Omental fat pad (tissue), 4 donors: ENCODE results near the gene CMBL. TPM values are rescaled to one million over a fixed set of nuclear protein-coding genes. Genes with fewer than 3 reads are reported as not detected.
A peak's percentile ranks its signal among the peaks of the same experiment; 100 is the strongest.
"Not testable (repeated sequence)": the region's sequence is repeated elsewhere in the genome, so short reads cannot be mapped to it uniquely, and the experiment has no call there.

ENCODE experiments used
- ATAC-seq: fragments of 150-250 bp; one replicate; pipeline ENCODE4 v1.9.1; 2016; ENCODE audit warnings: mild to moderate bottlenecking, moderate library complexity; ENCODE audit not compliant: low FRiP score
- DNase-seq: peaks from one replicate; pipeline ENCODE4 v3.0.0-alpha.2; 2019; ENCODE audit warnings: low spot score
- total RNA-seq, 4 donors: library from RNA; depleted of rRNA; stranded (reverse); fragments of >200 nt; gene quantifications; one replicate each; pipeline ENCODE4 v1.1.0, GENCODE V29; 2016
- TF ChIP-seq, protein P1 (sequence below), 3 donors: fragments of 450-650 bp; IDR thresholded peaks; one replicate each; pipeline ENCODE4 v1.5.1; 2016 to 2017; ENCODE audit warnings: antibody characterized with exemption in 3 of 3, mild to moderate bottlenecking in 3 of 3, moderate library complexity in 2 of 3

CMBL gene
- total RNA-seq, 4 donors from 2014 or later = 7.1 to 16.7 (median 8.7) TPM

DNA sequence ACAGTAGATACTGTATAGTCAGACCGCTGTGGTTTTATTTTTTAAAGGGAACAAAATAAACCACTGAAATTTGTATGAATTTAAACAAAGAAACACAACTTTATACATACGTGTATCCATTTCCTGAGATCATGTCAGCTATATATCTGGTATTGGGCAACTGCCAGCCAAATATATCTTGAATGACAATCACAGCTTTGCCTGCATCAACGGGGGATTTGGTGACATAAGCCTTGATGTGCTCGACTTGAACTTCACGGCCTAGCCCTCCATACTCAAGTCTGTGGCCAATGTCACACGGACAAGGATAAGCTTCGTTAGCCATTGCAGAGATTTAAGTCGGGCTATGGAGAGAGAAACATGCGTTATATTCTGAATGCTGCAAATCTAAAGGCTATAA is 17.3 kb downstream of the CMBL start:
- ATAC-seq = no peak
- TF ChIP-seq, protein P1, sequence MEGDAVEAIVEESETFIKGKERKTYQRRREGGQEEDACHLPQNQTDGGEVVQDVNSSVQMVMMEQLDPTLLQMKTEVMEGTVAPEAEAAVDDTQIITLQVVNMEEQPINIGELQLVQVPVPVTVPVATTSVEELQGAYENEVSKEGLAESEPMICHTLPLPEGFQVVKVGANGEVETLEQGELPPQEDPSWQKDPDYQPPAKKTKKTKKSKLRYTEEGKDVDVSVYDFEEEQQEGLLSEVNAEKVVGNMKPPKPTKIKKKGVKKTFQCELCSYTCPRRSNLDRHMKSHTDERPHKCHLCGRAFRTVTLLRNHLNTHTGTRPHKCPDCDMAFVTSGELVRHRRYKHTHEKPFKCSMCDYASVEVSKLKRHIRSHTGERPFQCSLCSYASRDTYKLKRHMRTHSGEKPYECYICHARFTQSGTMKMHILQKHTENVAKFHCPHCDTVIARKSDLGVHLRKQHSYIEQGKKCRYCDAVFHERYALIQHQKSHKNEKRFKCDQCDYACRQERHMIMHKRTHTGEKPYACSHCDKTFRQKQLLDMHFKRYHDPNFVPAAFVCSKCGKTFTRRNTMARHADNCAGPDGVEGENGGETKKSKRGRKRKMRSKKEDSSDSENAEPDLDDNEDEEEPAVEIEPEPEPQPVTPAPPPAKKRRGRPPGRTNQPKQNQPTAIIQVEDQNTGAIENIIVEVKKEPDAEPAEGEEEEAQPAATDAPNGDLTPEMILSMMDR (IDR thresholded peaks at IDR 0.05) = no peak
- DNase-seq = no peak

DNA sequence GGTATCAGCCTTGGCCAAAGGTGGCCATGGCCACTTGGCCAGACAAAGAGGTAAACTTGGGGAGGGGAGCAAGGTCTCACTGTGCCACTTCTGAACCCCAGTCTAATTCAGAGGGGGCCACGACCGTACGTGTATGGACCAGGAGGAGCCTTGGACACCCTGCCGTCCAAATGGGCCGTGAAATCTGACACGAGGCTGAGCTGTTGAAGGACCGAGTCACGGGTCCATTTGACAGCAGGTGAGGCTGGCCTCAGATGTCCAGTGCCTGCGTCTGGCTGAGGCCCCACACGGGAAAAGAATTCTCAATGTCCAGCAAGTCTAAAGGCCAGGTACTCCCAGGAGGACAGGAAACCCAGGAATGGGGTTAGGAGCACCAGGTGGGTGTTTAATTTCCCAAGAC is 17.7 kb downstream of the CMBL start:
- DNase-seq (no peak), ATAC-seq (no peak)
- TF ChIP-seq, protein P1 (IDR thresholded peaks at IDR 0.05) = no peak

DNA sequence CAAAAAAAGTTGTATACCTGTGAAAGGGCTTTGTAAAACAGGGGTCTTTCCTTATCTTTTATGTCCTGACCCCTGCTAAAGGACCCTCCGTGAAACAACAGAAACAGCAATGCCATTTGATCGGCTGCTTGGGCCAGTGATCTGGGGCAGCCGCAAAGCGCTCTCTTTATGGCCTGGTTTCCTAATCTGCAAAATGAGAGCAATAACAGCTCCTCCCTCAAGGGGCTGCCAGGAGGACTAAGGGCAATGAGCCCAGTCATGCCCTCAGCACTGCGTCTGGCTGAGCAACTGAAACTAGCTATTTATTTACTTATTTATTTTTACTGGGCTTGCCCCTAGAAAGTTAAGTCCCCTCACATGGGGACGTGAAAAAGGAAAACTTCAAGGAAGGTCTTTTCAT is 18.3 kb downstream of the CMBL start:
- DNase-seq = no peak
- ATAC-seq = peak; percentile 78
- TF ChIP-seq, protein P1 (IDR thresholded peaks at IDR 0.05) = no peak

DNA sequence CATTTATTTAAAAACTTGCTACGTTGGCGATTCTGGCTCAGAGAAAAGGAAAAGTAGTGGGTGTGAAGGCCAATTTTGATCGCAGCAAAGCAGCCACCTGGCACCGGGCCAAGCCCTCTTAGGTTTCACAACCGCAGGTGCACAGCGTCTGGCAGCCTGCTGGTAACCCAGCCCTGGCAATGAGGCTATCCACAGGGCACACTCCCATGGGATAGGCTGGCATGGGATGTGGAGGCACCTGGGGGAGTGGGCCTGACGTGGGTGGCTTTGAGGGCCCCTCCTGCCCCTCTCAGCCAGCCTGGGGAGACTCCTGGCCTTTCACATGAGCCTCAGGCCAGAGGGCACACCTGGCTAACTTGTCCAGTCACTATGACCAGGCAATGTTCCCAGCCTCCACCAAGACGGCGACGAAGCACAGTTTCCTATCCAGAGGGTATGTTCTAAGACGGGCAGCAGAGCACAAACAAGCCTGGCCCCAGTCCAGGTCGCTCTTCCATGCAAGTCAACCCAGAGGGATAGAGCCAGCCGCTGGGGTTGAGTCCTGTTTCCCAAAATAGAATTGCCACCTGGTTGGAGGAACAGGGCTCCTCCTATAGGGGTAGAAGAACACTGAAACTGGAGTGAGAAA is 19.0 kb downstream of the CMBL start:
- TF ChIP-seq, protein P1 (IDR thresholded peaks at IDR 0.05) = no peak
- DNase-seq = peak; percentile 57
- peak; percentile 39 for ATAC-seq

DNA sequence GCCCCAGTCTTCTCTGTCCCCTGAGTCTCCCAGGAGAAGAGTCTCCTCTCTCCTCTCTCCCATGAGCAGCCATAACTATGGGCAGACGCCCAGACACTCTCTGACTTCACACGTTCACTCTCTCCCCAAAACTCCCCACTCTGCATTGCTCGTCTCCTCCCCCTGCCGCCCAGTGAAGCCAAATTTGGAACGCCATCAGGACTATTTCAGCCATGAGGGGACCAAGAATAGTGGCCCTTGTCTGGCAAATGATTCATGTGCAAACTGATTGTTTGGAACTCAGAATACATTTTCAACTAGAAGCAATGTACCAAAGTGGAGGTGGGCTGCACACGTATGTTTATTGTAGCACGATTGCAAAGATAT is 20.9 kb downstream of the CMBL start:
- no peak for DNase-seq
- TF ChIP-seq, protein P1 (IDR thresholded peaks at IDR 0.05) = no peak

DNA sequence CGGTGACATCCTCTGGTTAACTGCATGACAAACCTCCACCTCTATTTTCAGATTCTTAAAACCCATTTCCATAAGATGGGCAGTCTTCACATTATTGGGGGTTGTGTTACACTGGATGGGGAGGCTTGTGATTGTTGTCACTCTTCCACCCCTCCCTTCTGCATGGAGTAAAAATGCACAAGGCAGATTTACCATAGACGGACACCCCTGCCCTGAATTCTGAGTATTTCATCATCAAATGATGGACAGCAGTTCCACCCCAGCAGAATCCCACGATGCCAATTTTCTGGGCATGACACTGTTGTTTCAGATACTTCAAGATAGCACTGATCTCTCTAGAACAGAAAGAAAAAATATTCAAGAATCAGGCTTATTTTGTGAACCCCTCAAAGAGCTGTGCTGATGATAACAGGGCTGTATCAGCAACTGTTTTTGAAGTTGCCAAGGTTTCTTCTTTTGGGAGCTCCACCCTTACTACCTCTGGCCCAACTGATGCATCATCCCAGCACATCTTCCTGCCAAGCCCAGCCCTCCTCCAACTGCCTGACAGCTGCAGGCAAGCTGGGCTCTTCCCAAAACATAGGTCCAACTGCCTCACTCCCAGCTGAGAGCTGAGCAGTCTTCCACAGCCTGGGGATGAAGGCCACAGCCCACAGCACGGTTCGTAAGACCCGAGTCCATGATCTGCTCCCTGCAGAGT is 21.4 kb downstream of the CMBL start:
- ATAC-seq = peak; percentile 78
- TF ChIP-seq, protein P1 (IDR thresholded peaks at IDR 0.05) = no peak
- DNase-seq = no peak

More for the DNA sequence above, 20.9 kb downstream of the CMBL start:
- no peak for ATAC-seq

DNA sequence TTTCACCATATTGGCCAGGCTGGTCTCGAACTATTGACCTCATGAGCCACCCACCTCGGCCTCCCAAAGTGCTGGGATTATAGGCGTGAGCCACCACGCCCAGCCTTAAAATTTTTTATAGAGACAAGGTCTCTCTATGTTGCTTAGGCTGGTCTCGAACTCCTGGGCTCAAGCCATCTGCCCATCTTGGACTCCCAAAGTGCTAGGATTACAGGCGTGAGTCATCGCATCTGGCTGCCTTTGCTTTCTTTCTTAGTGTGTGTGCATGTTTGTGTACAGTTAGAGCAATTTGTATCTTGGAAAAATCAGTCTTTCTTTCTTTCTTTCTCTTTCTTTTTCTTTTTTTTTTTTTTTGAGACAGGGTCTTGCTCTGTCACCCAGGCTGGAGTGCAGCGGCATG is 22.3 kb downstream of the CMBL start:
- ATAC-seq, DNase-seq: not testable (repeated sequence)
